Transverse colon (tissue), 4 donors: ENCODE measurements around the gene LCNL1. TPM values are rescaled to one million over a fixed set of nuclear protein-coding genes. Genes with fewer than 3 reads are reported as not detected.

ENCODE experiments used
- DNase-seq: peaks from one replicate; pipeline ENCODE4 v3.0.0-alpha.2; 2019
- H3K27ac ChIP-seq, 4 donors: fragments of 200-600 bp; sonication (generic); 2 replicates each; pipeline ENCODE4 v1.5.1; 2016 to 2018; ENCODE audit warnings: inconsistent platforms in 4 of 4
- H3K27me3 ChIP-seq: fragments of 200-600 bp; sonication (generic); 2 replicates; pipeline ENCODE4 v1.5.1; 2017; ENCODE audit warnings: inconsistent platforms
- H3K36me3 ChIP-seq, 4 donors: fragments of 200-600 bp; sonication (generic); 2 replicates each; pipeline ENCODE4 v1.5.1; 2017 to 2019; ENCODE audit warnings: inconsistent platforms in 4 of 4
- H3K4me1 ChIP-seq, 4 donors: fragments of 200-600 bp; sonication (generic); 2 replicates each; pipeline ENCODE4 v1.5.1; 2017 to 2020; ENCODE audit warnings: inconsistent platforms in 4 of 4
- H3K4me3 ChIP-seq, 4 donors: fragments of 200-600 bp; sonication (generic); 1 replicate in 1 of 4; 2 replicates in 3 of 4; pipeline versions ENCODE4 v1.5.1 to v1.6.1; 2017 to 2019; ENCODE audit warnings: inconsistent platforms in 4 of 4
- H3K9me3 ChIP-seq, 2 donors: fragments of 200-600 bp; sonication (generic); 2 replicates each; pipeline ENCODE4 v1.5.1; 2017 to 2019; ENCODE audit warnings: inconsistent platforms in 2 of 2
- CTCF ChIP-seq, 5 experiments: fragments of 200-600 bp in 3 of 5; fragments of 450-650 bp in 2 of 5; sonication (generic) in 3 of 5; IDR thresholded peaks; 1 replicate in 2 of 5; 2 replicates in 3 of 5; pipeline ENCODE4 v1.5.1; 2016 to 2017; ENCODE audit warnings: antibody characterized with exemption in 5 of 5, inconsistent platforms in 3 of 5, mild to moderate bottlenecking in 2 of 5, moderate library complexity in 1 of 5
- EP300 ChIP-seq: sonication (generic); formaldehyde crosslinking; IDR thresholded peaks from one replicate; pipeline ENCODE4 v1.6.1; 2017; ENCODE audit warnings: antibody characterized with exemption, low read depth
- POLR2A ChIP-seq: fragments of 450-650 bp; IDR thresholded peaks from one replicate; pipeline ENCODE4 v1.6.1; 2016; ENCODE audit warnings: antibody characterized with exemption, mild to moderate bottlenecking, moderate library complexity
- POLR2AphosphoS5 ChIP-seq, 3 donors: sonication (generic); formaldehyde crosslinking; IDR thresholded peaks; one replicate each; pipeline ENCODE4 v1.6.1; 2016; ENCODE audit warnings: antibody characterized with exemption in 3 of 3
- WGBS, 2 donors: methylation state at CpG; one replicate each; pipeline ENCODE4 v1.1.5; 2018; ENCODE audit warnings: low coverage in 1 of 2; 5-methylcytosine and 5-hydroxymethylcytosine counted together
- in situ Hi-C, 4 donors: fragments of 200-750 bp; cut with MboI; loops; one replicate each; pipeline versions ENCODE4 v1.15.0 to v1.15.1; 2017; ENCODE audit warnings: low sequenced_read_pairs in 3 of 4, low pct_ligation_motif_present in 1 of 4, low pct_unique_long_range_greater_than_20kb in 1 of 4
- intact Hi-C: fragments of 100-400 bp; cut with DNase I; formaldehyde crosslinking; loops from one replicate; pipeline ENCODE4 v1.15.1; 2023; ENCODE audit warnings: low total_unique reads
- total RNA-seq, 4 donors: library from RNA; depleted of rRNA; stranded (reverse); fragments of >200 nt; gene quantifications; one replicate each; pipeline ENCODE4 v1.1.0, GENCODE V29; 2016

Gene LCNL1
- total RNA-seq, 4 donors from 2014 or later, result 0.27 to 0.75 TPM; not detected in 2

GRCh38 chr9:136980669-136981478 lies 1.9 kb upstream of the LCNL1 start:
- Histone ChIP-seq H3K4me3 (no peak overlapping the region), H3K27me3 (peaks cover 34% of the 10 kb centered on the region), H3K4me1 (peaks cover 0 to 13% (median 8%) of the 10 kb centered on the region in 4 donors), H3K9me3 (no peaks in the 10 kb centered on the region), H3K36me3 (no peaks in the 10 kb centered on the region), H3K27ac (no peak overlapping the region)
- in situ Hi-C loops (no loop called here), intact Hi-C loops (no loop called here)
- no peak for DNase-seq
- TF ChIP-seq CTCF (IDR thresholded peaks at IDR 0.05), result no peak
- no peak for TF ChIP-seq POLR2AphosphoS5 (IDR thresholded peaks at IDR 0.05)
- TF ChIP-seq POLR2A, result no peak
- TF ChIP-seq EP300, result no peak
- WGBS, 2 donors, result 87% methylated on average over 9 to 14 of the region's 16 CpGs

- TF ChIP-seq POLR2AphosphoS5 (IDR thresholded peaks at IDR 0.05) (no peak), CTCF (IDR thresholded peaks at IDR 0.05) (no peak), EP300 (no peak), POLR2A (no peak)
- no peak overlapping the region for H3K4me3 ChIP-seq
- in situ Hi-C loops (no loop called here), intact Hi-C loops (no loop called here)
- H3K4me1 ChIP-seq, result peaks cover 0 to 13% (median 8%) of the 10 kb centered on the region in 4 donors
- H3K27ac ChIP-seq, result no peak overlapping the region
- H3K9me3 ChIP-seq, result no peaks in the 10 kb centered on the region
- WGBS, 2 donors, result 55 to 80% methylated on average over 1 to 14 of the region's 17 CpGs
- no peak for DNase-seq
- no peaks in the 10 kb centered on the region for H3K36me3 ChIP-seq
- peaks cover 43% of the 10 kb centered on the region for H3K27me3 ChIP-seq
Measured at GRCh38 chr9:136981588-136982231, 1.1 kb upstream of the LCNL1 start.

GRCh38 chr9:136983167-136983566 lies 374 bp downstream of the LCNL1 start:
- TF ChIP-seq EP300 (no peak), CTCF (IDR thresholded peaks at IDR 0.05) (no peak), POLR2AphosphoS5 (IDR thresholded peaks at IDR 0.05) (no peak), POLR2A (no peak)
- H3K36me3 ChIP-seq, result no peaks in the 10 kb centered on the region
- no peak for DNase-seq
- peaks cover 0 to 7% (median 1%) of the 10 kb centered on the region in 4 donors for H3K4me1 ChIP-seq
- WGBS, 2 donors, result 77% methylated on average over 7 of the region's 9 CpGs; no CpG with 5 or more reads in 1 of the 2 donors
- H3K27me3 ChIP-seq, result peaks cover 45% of the 10 kb centered on the region
- H3K27ac ChIP-seq, result no peak overlapping the region
- no peak overlapping the region for H3K4me3 ChIP-seq
- intact Hi-C loops, result no loop called here
- in situ Hi-C loops, result no loop called here
- H3K9me3 ChIP-seq, result no peaks in the 10 kb centered on the region

- Histone ChIP-seq H3K27me3 (peaks cover 45% of the 10 kb centered on the region), H3K9me3 (no peaks in the 10 kb centered on the region), H3K27ac (no peak overlapping the region), H3K36me3 (no peaks in the 10 kb centered on the region), H3K4me1 (peaks cover 0 to 5% (median 0%) of the 10 kb centered on the region in 4 donors), H3K4me3 (no peak overlapping the region)
- DNase-seq, result no peak
- TF ChIP-seq CTCF (IDR thresholded peaks at IDR 0.05) (no peak), POLR2AphosphoS5 (IDR thresholded peaks at IDR 0.05) (no peak), POLR2A (no peak), EP300 (no peak)
- in situ Hi-C loops, result no loop called here
- intact Hi-C loops, result no loop called here
- whole genome bisulfite sequencing, 2 donors, result 75 to 94% methylated on average over 3 to 11 of the region's 11 CpGs
Measured at GRCh38 chr9:136983656-136984314, 992 bp downstream of the LCNL1 start.
